WTC11 (cell line): Measurements from ENCODE around the gene SLC38A3.

ENCODE experiments used
- CREB1 ChIP-seq: sonication (generic); formaldehyde crosslinking; IDR thresholded peaks from 2 replicates; pipeline ENCODE4 v1.8.0; 2023; ENCODE audit warnings: mild to moderate bottlenecking, missing genetic modification reagents
- CTCF ChIP-seq: fragments of 200-600 bp; IDR thresholded peaks from 2 replicates; pipeline ENCODE4 v1.8.0; 2022; ENCODE audit warnings: antibody characterized with exemption
- ESRRA ChIP-seq: sonication (generic); formaldehyde crosslinking; IDR thresholded peaks from 2 replicates; pipeline ENCODE4 v1.8.1; 2022; ENCODE audit warnings: mild to moderate bottlenecking, missing genetic modification reagents, borderline replicate concordance
- TF ChIP-seq, protein P1 (sequence below): sonication (generic); formaldehyde crosslinking; IDR thresholded peaks from 2 replicates; pipeline ENCODE4 v1.8.0; 2023; ENCODE audit warnings: missing genetic modification reagents

- TF ChIP-seq CTCF (no peak), ESRRA (CRISPR knock-in tag) (no peak), CREB1 (CRISPR knock-in tag) (no peak; the same call in 1 of the 2 replicates)
- TF ChIP-seq, protein P1, sequence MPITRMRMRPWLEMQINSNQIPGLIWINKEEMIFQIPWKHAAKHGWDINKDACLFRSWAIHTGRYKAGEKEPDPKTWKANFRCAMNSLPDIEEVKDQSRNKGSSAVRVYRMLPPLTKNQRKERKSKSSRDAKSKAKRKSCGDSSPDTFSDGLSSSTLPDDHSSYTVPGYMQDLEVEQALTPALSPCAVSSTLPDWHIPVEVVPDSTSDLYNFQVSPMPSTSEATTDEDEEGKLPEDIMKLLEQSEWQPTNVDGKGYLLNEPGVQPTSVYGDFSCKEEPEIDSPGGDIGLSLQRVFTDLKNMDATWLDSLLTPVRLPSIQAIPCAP (CRISPR knock-in tag): no peak
These were observed 49.6 kb upstream of the SLC38A3 start for GRCh38 chr3:50155491-50155878.
